ENCODE results near the gene ETV3.

DNA sequence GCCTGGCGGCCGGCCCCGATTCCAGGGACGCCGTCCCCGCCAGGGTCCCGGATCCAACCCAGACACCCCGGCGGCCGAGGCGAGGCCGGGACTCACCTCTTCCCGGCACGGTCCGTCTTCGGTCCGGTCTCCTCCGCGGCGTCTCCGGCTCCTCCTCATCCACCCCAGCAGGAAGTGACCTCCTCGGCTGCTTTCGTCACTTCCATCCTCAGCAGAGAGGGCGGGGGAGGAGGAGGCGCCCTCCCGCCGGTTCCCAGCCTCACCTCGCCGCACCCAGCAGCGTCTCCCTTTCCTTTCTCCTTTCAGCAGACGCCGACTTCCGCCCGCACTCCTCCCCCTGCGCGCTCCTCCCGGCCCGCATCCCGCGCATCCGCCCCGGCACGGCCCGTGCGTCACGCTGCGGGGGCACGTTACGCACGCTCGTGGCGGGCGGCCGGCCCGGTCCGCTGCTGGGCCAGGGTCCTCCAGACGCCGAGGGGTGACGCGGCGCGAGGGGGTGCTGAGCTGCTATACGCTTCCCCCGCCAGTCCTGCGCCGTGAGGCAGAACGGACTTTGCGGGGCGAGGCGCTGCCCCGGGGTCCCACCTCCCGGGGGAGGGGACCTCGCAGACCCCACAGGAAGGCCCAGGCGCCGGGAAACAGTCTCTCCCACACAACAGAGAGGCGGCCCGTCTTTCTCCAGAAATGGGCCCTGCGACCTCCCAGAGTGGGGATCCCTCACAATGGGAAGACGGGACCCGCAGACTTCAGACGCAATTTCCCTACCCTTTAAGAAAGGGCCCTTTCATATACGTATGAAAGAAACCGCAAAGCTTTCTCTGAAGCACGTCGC is at the start of gene ETV3:
- TF ChIP-seq EZH2phosphoT487 (conservative IDR thresholded peaks at IDR 0.05; ENCODE audit: low read length) = no peak
- TF ChIP-seq, protein P1, sequence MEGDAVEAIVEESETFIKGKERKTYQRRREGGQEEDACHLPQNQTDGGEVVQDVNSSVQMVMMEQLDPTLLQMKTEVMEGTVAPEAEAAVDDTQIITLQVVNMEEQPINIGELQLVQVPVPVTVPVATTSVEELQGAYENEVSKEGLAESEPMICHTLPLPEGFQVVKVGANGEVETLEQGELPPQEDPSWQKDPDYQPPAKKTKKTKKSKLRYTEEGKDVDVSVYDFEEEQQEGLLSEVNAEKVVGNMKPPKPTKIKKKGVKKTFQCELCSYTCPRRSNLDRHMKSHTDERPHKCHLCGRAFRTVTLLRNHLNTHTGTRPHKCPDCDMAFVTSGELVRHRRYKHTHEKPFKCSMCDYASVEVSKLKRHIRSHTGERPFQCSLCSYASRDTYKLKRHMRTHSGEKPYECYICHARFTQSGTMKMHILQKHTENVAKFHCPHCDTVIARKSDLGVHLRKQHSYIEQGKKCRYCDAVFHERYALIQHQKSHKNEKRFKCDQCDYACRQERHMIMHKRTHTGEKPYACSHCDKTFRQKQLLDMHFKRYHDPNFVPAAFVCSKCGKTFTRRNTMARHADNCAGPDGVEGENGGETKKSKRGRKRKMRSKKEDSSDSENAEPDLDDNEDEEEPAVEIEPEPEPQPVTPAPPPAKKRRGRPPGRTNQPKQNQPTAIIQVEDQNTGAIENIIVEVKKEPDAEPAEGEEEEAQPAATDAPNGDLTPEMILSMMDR (IDR thresholded peaks at IDR 0.05; ENCODE audit: insufficient read depth, low read length, poor library complexity, severe bottlenecking) = no peak
